ENCODE measurements around the gene CDCP1. TPM values are rescaled to one million over a fixed set of nuclear protein-coding genes. Genes with fewer than 3 reads are reported as not detected.

The CDCP1 gene
- total RNA-seq, 1 donor from 2014 or later, result not detected

- Mint-ChIP-seq H3K9me3 (no peaks in the 10 kb centered on the region), H3K27me3 (ENCODE audit: low read depth) (peaks cover 8% of the 10 kb centered on the region), H3K4me3 (no peak overlapping the region), H3K4me1 (no peaks in the 10 kb centered on the region), H3K36me3 (ENCODE audit: low read depth) (no peaks in the 10 kb centered on the region), H3K27ac (ENCODE audit: unreplicated experiment) (no peak overlapping the region)
- no peak for TF ChIP-seq CTCF (conservative IDR thresholded peaks at IDR 0.05)
- DNase-seq (ENCODE audit: low read depth, low spot score), result no peak
These were observed 17.2 kb downstream of the CDCP1 start for GRCh38 chr3:45128950-45129349.

- H3K4me3 Mint-ChIP-seq, result no peak overlapping the region
- TF ChIP-seq CTCF (conservative IDR thresholded peaks at IDR 0.05), result no peak
- H3K9me3 Mint-ChIP-seq, result no peaks in the 10 kb centered on the region
- H3K27ac Mint-ChIP-seq (ENCODE audit: unreplicated experiment), result no peak overlapping the region
- H3K27me3 Mint-ChIP-seq (ENCODE audit: low read depth), result peaks cover 14% of the 10 kb centered on the region
- DNase-seq (ENCODE audit: low read depth, low spot score), result no peak
- no peaks in the 10 kb centered on the region for H3K4me1 Mint-ChIP-seq
- no peaks in the 10 kb centered on the region for H3K36me3 Mint-ChIP-seq (ENCODE audit: low read depth)
These were observed 18.9 kb downstream of the CDCP1 start for GRCh38 chr3:45127130-45127822.

- Mint-ChIP-seq H3K36me3 (ENCODE audit: low read depth) (no peaks in the 10 kb centered on the region), H3K4me1 (no peaks in the 10 kb centered on the region), H3K9me3 (no peaks in the 10 kb centered on the region), H3K27ac (ENCODE audit: unreplicated experiment) (no peak overlapping the region), H3K27me3 (ENCODE audit: low read depth) (peaks cover 14% of the 10 kb centered on the region), H3K4me3 (no peak overlapping the region)
- DNase-seq (ENCODE audit: low read depth, low spot score), result no peak
- TF ChIP-seq CTCF (conservative IDR thresholded peaks at IDR 0.05), result no peak
These were observed 19.4 kb downstream of the CDCP1 start for GRCh38 chr3:45126730-45127129.

- TF ChIP-seq CTCF (conservative IDR thresholded peaks at IDR 0.05), result no peak
- Mint-ChIP-seq H3K4me3 (no peak overlapping the region), H3K36me3 (ENCODE audit: low read depth) (no peaks in the 10 kb centered on the region), H3K27ac (ENCODE audit: unreplicated experiment) (no peak overlapping the region), H3K9me3 (no peaks in the 10 kb centered on the region), H3K27me3 (ENCODE audit: low read depth) (peaks cover 20% of the 10 kb centered on the region), H3K4me1 (no peaks in the 10 kb centered on the region)
- DNase-seq (ENCODE audit: low read depth, low spot score), result no peak
These were observed 20.6 kb downstream of the CDCP1 start for GRCh38 chr3:45125550-45126026.

GRCh38 chr3:45124956-45125355 lies 21.2 kb downstream of the CDCP1 start:
- H3K9me3 Mint-ChIP-seq, result no peaks in the 10 kb centered on the region
- no peak overlapping the region for H3K4me3 Mint-ChIP-seq
- no peak for DNase-seq (ENCODE audit: low read depth, low spot score)
- peaks cover 20% of the 10 kb centered on the region for H3K27me3 Mint-ChIP-seq (ENCODE audit: low read depth)
- no peaks in the 10 kb centered on the region for H3K36me3 Mint-ChIP-seq (ENCODE audit: low read depth)
- H3K27ac Mint-ChIP-seq (ENCODE audit: unreplicated experiment), result no peak overlapping the region
- TF ChIP-seq CTCF (conservative IDR thresholded peaks at IDR 0.05), result no peak
- H3K4me1 Mint-ChIP-seq, result no peaks in the 10 kb centered on the region

Measured in neural crest cell (in vitro differentiated cells).